Adrenal gland (tissue), 12 donors: ENCODE data around the gene LTA. TPM values are rescaled to one million over a fixed set of nuclear protein-coding genes. Genes with fewer than 3 reads are reported as not detected.

ENCODE experiments used
- DNase-seq, 7 donors: peaks; one replicate each; pipeline ENCODE4 v3.0.0-alpha.2; 2019 to 2020
- H3K27ac ChIP-seq, 5 donors: fragments of 200-600 bp; sonication (generic) in 4 of 5; 1 replicate in 3 of 5; 2 replicates in 2 of 5; pipeline versions ENCODE4 v1.5.1 to v1.8.0; 2016 to 2020; ENCODE audit warnings: mild to moderate bottlenecking in 1 of 5
- H3K27me3 ChIP-seq: fragments of 200-600 bp; 2 replicates; pipeline ENCODE4 v1.8.0; 2021
- H3K36me3 ChIP-seq, 2 donors: fragments of 200-600 bp; replicated peaks in 1 of 2; 1 replicate in 1 of 2; 2 replicates in 1 of 2; pipeline versions ENCODE4 v1.5.1 to v1.8.0; 2018 to 2022
- H3K4me1 ChIP-seq, 2 donors: fragments of 200-600 bp; replicated peaks in 1 of 2; 1 replicate in 1 of 2; 2 replicates in 1 of 2; pipeline versions ENCODE4 v1.5.1 to v1.8.0; 2018 to 2021
- H3K4me3 ChIP-seq, 4 donors: fragments of 200-600 bp; sonication (generic) in 3 of 4; one replicate each; pipeline ENCODE4 v1.5.1; 2016 to 2018
- H3K9me3 ChIP-seq, 3 donors: fragments of 200-600 bp; sonication (generic) in 1 of 3; replicated peaks in 1 of 3; 1 replicate in 2 of 3; 2 replicates in 1 of 3; pipeline versions ENCODE4 v1.5.1 to v1.8.0; 2016 to 2021
- CTCF ChIP-seq, 6 experiments: fragments of 450-650 bp in 4 of 6; fragments of 200-600 bp in 2 of 6; sonication (generic) in 1 of 6; IDR thresholded peaks; 1 replicate in 5 of 6; 2 replicates in 1 of 6; pipeline versions ENCODE4 v1.5.1 to v1.8.0; 2016 to 2021; ENCODE audit warnings: antibody characterized with exemption in 6 of 6, mild to moderate bottlenecking in 2 of 6, moderate library complexity in 1 of 6
- POLR2A ChIP-seq, 2 donors: fragments of 450-650 bp; IDR thresholded peaks; one replicate each; pipeline ENCODE4 v1.6.1; 2017; ENCODE audit warnings: antibody characterized with exemption in 2 of 2, mild to moderate bottlenecking in 2 of 2, moderate library complexity in 1 of 2
- WGBS, 4 donors: extraction: QIAGEN DNeasy Blood & Tissue Kit in 2 of 4; methylation state at CpG; one replicate each; pipeline versions ENCODE4 v1.1.5 to v1.1.7; 2013 to 2017; 5-methylcytosine and 5-hydroxymethylcytosine counted together
- intact Hi-C, 2 donors: fragments of 100-400 bp; cut with DNase I; formaldehyde crosslinking; loops; one replicate each; pipeline versions ENCODE4 v1.14.1 to v1.15.0; 2022 to 2023
- polyA plus RNA-seq, 3 donors: library from polyadenylated mRNA; stranded (reverse); fragments of 200-250 nt in 2 of 3; fragments of 350-450 nt in 1 of 3; fragmentation: Illumina TruSeq in 1 of 3; extraction: RNeasy Lipid Tissue Mini Kit (QIAGEN cat#74804) in 1 of 3; gene quantifications; one replicate each; pipeline ENCODE4 v1.2.3, GENCODE V29; 2013 to 2014
- total RNA-seq, 9 donors: library from RNA; depleted of rRNA in 4 of 9; stranded (reverse); fragments of >200 nt in 4 of 9; fragments of 120-200 nt in 1 of 9; fragmentation: NEBNext Ultra II Directional in 1 of 9; extraction: Animal tissue kit (Norgen Biotek cat#: 25700) in 1 of 9; gene quantifications; one replicate each; pipeline versions ENCODE4 v1.1.0 to v1.2.4, GENCODE V29; 2013 to 2023
- donor health status: healthy with polysubstance abuse.
- donor health status: Bipolar disorder and iron deficiency.
- donor health status: DM: yes; HTN: yes; CAD: no.
- donor health status: DM: no; HTN: no; CAD: no.
- donor health status: DM: no; HTN: no; CAD: no.
- donor health status: DM: yes; HTN: yes; CAD: no.

LTA gene
- total and polyA plus RNA-seq, 12 donors: 0.20 to 1.4 (median 0.95) TPM; not detected in 8

GRCh38 chr6:31534011-31534410 is 38.1 kb upstream of the LTA start:
- 92 to 98% (median 94%) methylated on average over 6 of the region's 6 CpGs for WGBS, 4 donors
- DNase-seq: no peak
- intact Hi-C loops: no loop called here
- Histone ChIP-seq H3K27ac (no peak overlapping the region), H3K9me3 (no peaks in the 10 kb centered on the region), H3K27me3 (no peaks in the 10 kb centered on the region), H3K36me3 (peaks cover 0 to 91% of the 10 kb centered on the region in 2 donors), H3K4me1 (peaks cover 2 to 20% of the 10 kb centered on the region in 2 donors), H3K4me3 (no peak overlapping the region)
- TF ChIP-seq CTCF (IDR thresholded peaks at IDR 0.05) (no peak), POLR2A (IDR thresholded peaks at IDR 0.05) (no peak)

- no peak overlapping the region for H3K27ac ChIP-seq
- no peaks in the 10 kb centered on the region for H3K9me3 ChIP-seq
- H3K27me3 ChIP-seq: no peaks in the 10 kb centered on the region
- DNase-seq: no peak
- H3K4me3 ChIP-seq: no peak overlapping the region
- no peak for TF ChIP-seq CTCF (IDR thresholded peaks at IDR 0.05)
- no peak for TF ChIP-seq POLR2A (IDR thresholded peaks at IDR 0.05)
- H3K36me3 ChIP-seq: peaks cover 0 to 97% of the 10 kb centered on the region in 2 donors
- H3K4me1 ChIP-seq: peaks cover 5 to 25% of the 10 kb centered on the region in 2 donors
- WGBS, 4 donors: 88 to 91% (median 90%) methylated on average over 21 to 24 of the region's 24 CpGs
- intact Hi-C loops: loop anchor here (5.0 kb wide), 1 partner anchor 37 kb away; the partner anchor contains the start of gene MICB (in 2 of the 2)
Observed at GRCh38 chr6:31534521-31535040, 37.5 kb upstream of the LTA start.

GRCh38 chr6:31535538-31536324 is 36.4 kb upstream of the LTA start:
- Histone ChIP-seq H3K27ac (no peak overlapping the region), H3K9me3 (no peaks in the 10 kb centered on the region), H3K4me3 (no peak overlapping the region), H3K36me3 (peaks cover 0 to 95% of the 10 kb centered on the region in 2 donors), H3K4me1 (peaks cover 15 to 37% of the 10 kb centered on the region in 2 donors), H3K27me3 (no peaks in the 10 kb centered on the region)
- TF ChIP-seq POLR2A (IDR thresholded peaks at IDR 0.05) (no peak), CTCF (IDR thresholded peaks at IDR 0.05) (no peak)
- intact Hi-C loops: loop anchor here (5.0 kb wide), 1 partner anchor 38 kb away; the partner anchor contains the start of gene MICB (in 2 of the 2)
- no peak for DNase-seq
- WGBS, 4 donors: 16 to 24% (median 21%) methylated on average over 2 of the region's 2 CpGs

GRCh38 chr6:31538805-31539400 is 33.2 kb upstream of the LTA start:
- Histone ChIP-seq H3K27ac (peak overlapping the region in 1 of 5 donors; percentile 1), H3K27me3 (no peaks in the 10 kb centered on the region), H3K4me3 (no peak overlapping the region), H3K9me3 (no peaks in the 10 kb centered on the region), H3K4me1 (peaks cover 20 to 45% of the 10 kb centered on the region in 2 donors), H3K36me3 (peaks cover 0 to 64% of the 10 kb centered on the region in 2 donors)
- 47 to 51% (median 49%) methylated on average over 6 of the region's 6 CpGs for WGBS, 4 donors
- TF ChIP-seq CTCF (IDR thresholded peaks at IDR 0.05) (no peak), POLR2A (IDR thresholded peaks at IDR 0.05) (no peak)
- intact Hi-C loops: loop anchor here (5.0 kb wide), 1 partner anchor 42 kb away; the partner anchor contains the start of gene MICB (in 2 of the 2)
- DNase-seq: peak in 1 of 7 donors; percentile 48
